Measurements from ENCODE around the gene GANAB. TPM values are rescaled to one million over a fixed set of nuclear protein-coding genes. Genes with fewer than 3 reads are reported as not detected.

The GANAB gene
- total and polyA plus RNA-seq, 2 of the 13 experiments (the other 11 are each of a cell fraction or from before 2014, with no cell fraction given), result 99.5 to 234 TPM

DNA sequence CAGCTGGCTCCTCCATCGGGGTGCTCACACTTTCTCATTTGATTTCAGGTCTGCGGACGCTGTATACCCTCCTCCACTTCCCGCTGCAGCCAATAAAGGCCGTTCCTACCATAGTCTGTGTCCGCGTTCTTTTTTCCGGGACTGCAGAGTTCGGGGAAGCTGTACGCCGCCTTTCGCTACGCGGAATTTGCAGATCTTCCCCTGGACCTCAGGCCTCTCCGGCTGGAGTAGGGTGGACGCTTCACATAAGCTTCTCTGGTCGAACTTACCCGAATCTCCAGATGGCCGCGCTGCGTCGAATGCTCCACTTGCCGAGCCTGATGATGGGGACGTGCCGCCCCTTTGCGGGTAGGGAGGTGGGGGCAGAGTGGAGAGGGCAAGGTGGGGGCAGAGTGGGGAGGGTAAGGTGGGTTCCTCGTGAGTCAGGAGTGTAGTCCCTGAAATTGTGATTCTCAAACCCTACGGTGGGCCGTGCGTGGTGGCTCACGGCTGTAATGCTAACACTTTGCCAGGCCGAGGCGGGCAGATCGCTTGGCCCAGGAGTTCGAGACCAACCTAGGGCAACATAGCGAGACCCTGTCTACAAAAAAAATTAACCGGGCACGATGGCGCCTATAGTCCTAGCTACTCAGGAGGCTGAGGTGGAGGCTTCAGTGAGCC is 19.3 kb upstream of the GANAB start (continued):
- TF ChIP-seq ARHGAP35 (CRISPR knock-in tag; IDR thresholded peaks at IDR 0.05; ENCODE audit: borderline replicate concordance), result no peak
- TF ChIP-seq, protein P1, sequence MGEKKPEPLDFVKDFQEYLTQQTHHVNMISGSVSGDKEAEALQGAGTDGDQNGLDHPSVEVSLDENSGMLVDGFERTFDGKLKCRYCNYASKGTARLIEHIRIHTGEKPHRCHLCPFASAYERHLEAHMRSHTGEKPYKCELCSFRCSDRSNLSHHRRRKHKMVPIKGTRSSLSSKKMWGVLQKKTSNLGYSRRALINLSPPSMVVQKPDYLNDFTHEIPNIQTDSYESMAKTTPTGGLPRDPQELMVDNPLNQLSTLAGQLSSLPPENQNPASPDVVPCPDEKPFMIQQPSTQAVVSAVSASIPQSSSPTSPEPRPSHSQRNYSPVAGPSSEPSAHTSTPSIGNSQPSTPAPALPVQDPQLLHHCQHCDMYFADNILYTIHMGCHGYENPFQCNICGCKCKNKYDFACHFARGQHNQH (CRISPR knock-in tag; IDR thresholded peaks at IDR 0.05), result no peak
- TF ChIP-seq ZNF501 (CRISPR knock-in tag; IDR thresholded peaks at IDR 0.05), result no peak
- no peak for TF ChIP-seq FOXA1 (IDR thresholded peaks at IDR 0.05)
- no peak for TF ChIP-seq FOXA1 (CRISPR knock-in tag; IDR thresholded peaks at IDR 0.05)
- no peak; the same call in 1 of the 2 replicates for TF ChIP-seq ZNF780A (CRISPR knock-in tag; IDR thresholded peaks at IDR 0.05)
- no peak for TF ChIP-seq PHF20 (CRISPR knock-in tag; IDR thresholded peaks at IDR 0.05)
- peak; percentile 16 for TF ChIP-seq ZEB1 (IDR thresholded peaks at IDR 0.05; ENCODE audit: insufficient replicate concordance, low read depth)
- no peak for TF ChIP-seq EZH2 (conservative IDR thresholded peaks at IDR 0.05; ENCODE audit: low read depth, low read length)
- TF ChIP-seq ZNF430 (CRISPR knock-in tag; IDR thresholded peaks at IDR 0.05), result no peak
- TF ChIP-seq, protein P2, sequence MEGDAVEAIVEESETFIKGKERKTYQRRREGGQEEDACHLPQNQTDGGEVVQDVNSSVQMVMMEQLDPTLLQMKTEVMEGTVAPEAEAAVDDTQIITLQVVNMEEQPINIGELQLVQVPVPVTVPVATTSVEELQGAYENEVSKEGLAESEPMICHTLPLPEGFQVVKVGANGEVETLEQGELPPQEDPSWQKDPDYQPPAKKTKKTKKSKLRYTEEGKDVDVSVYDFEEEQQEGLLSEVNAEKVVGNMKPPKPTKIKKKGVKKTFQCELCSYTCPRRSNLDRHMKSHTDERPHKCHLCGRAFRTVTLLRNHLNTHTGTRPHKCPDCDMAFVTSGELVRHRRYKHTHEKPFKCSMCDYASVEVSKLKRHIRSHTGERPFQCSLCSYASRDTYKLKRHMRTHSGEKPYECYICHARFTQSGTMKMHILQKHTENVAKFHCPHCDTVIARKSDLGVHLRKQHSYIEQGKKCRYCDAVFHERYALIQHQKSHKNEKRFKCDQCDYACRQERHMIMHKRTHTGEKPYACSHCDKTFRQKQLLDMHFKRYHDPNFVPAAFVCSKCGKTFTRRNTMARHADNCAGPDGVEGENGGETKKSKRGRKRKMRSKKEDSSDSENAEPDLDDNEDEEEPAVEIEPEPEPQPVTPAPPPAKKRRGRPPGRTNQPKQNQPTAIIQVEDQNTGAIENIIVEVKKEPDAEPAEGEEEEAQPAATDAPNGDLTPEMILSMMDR (CRISPR knock-in tag; IDR thresholded peaks at IDR 0.05), result no peak
- no peak for TF ChIP-seq ZNF3 (CRISPR knock-in tag; IDR thresholded peaks at IDR 0.05)
- TF ChIP-seq ZNF10 (CRISPR knock-in tag; IDR thresholded peaks at IDR 0.05; ENCODE audit: borderline replicate concordance, low read depth), result no peak
- TF ChIP-seq SP5 (CRISPR knock-in tag; IDR thresholded peaks at IDR 0.05; ENCODE audit: borderline replicate concordance, low read depth), result no peak
- no peak for TF ChIP-seq BORCS8-MEF2B (CRISPR knock-in tag; IDR thresholded peaks at IDR 0.05)
- TF ChIP-seq TCF7 (IDR thresholded peaks at IDR 0.05; ENCODE audit: low read depth), result no peak
- 0 out of 2 replicates have a peak, but pooled peaks have one; percentile 80 for TF ChIP-seq ZNF34 (CRISPR knock-in tag; IDR thresholded peaks at IDR 0.05; ENCODE audit: borderline replicate concordance)
- no peak for TF ChIP-seq FOSL2 (CRISPR knock-in tag; IDR thresholded peaks at IDR 0.05)
- TF ChIP-seq, protein P3, sequence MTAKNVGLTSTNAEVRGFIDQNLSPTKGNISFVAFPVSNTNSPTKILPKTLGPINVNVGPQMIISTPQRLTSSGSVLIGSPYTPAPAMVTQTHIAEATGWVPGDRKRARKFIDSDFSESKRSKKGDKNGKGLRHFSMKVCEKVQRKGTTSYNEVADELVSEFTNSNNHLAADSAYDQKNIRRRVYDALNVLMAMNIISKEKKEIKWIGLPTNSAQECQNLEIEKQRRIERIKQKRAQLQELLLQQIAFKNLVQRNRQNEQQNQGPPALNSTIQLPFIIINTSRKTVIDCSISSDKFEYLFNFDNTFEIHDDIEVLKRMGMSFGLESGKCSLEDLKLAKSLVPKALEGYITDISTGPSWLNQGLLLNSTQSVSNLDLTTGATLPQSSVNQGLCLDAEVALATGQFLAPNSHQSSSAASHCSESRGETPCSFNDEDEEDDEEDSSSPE (CRISPR knock-in tag; IDR thresholded peaks at IDR 0.05), result no peak
- TF ChIP-seq, protein P4, sequence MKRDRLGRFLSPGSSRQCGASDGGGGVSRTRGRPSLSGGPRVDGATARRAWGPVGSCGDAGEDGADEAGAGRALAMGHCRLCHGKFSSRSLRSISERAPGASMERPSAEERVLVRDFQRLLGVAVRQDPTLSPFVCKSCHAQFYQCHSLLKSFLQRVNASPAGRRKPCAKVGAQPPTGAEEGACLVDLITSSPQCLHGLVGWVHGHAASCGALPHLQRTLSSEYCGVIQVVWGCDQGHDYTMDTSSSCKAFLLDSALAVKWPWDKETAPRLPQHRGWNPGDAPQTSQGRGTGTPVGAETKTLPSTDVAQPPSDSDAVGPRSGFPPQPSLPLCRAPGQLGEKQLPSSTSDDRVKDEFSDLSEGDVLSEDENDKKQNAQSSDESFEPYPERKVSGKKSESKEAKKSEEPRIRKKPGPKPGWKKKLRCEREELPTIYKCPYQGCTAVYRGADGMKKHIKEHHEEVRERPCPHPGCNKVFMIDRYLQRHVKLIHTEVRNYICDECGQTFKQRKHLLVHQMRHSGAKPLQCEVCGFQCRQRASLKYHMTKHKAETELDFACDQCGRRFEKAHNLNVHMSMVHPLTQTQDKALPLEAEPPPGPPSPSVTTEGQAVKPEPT (CRISPR knock-in tag; IDR thresholded peaks at IDR 0.05; ENCODE audit: low read depth), result no peak
- TF ChIP-seq PCBP1 (IDR thresholded peaks at IDR 0.05; ENCODE audit: borderline replicate concordance, low read depth, low read length), result no peak
- no peak for TF ChIP-seq ZNF382 (CRISPR knock-in tag; IDR thresholded peaks at IDR 0.05; ENCODE audit: borderline replicate concordance)
- no peak for TF ChIP-seq ZNF530 (CRISPR knock-in tag; IDR thresholded peaks at IDR 0.05; ENCODE audit: low read depth)
- TF ChIP-seq XBP1 (CRISPR knock-in tag; IDR thresholded peaks at IDR 0.05), result no peak
- TF ChIP-seq THYN1 (CRISPR knock-in tag; IDR thresholded peaks at IDR 0.05; ENCODE audit: borderline replicate concordance, low read depth), result no peak
